Metanephros (tissue), 1 donor: ENCODE measurements around the gene PDCD6IP. TPM values are rescaled to one million over a fixed set of nuclear protein-coding genes. Genes with fewer than 3 reads are reported as not detected.

ENCODE experiments used
- total RNA-seq: library from RNA; depleted of rRNA; stranded (reverse); fragments of >200 nt; gene quantifications from one replicate; pipeline ENCODE4 v1.2.3, GENCODE V29; 2014

Gene PDCD6IP, protein sequence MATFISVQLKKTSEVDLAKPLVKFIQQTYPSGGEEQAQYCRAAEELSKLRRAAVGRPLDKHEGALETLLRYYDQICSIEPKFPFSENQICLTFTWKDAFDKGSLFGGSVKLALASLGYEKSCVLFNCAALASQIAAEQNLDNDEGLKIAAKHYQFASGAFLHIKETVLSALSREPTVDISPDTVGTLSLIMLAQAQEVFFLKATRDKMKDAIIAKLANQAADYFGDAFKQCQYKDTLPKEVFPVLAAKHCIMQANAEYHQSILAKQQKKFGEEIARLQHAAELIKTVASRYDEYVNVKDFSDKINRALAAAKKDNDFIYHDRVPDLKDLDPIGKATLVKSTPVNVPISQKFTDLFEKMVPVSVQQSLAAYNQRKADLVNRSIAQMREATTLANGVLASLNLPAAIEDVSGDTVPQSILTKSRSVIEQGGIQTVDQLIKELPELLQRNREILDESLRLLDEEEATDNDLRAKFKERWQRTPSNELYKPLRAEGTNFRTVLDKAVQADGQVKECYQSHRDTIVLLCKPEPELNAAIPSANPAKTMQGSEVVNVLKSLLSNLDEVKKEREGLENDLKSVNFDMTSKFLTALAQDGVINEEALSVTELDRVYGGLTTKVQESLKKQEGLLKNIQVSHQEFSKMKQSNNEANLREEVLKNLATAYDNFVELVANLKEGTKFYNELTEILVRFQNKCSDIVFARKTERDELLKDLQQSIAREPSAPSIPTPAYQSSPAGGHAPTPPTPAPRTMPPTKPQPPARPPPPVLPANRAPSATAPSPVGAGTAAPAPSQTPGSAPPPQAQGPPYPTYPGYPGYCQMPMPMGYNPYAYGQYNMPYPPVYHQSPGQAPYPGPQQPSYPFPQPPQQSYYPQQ
- total RNA-seq, result 194 TPM

DNA sequence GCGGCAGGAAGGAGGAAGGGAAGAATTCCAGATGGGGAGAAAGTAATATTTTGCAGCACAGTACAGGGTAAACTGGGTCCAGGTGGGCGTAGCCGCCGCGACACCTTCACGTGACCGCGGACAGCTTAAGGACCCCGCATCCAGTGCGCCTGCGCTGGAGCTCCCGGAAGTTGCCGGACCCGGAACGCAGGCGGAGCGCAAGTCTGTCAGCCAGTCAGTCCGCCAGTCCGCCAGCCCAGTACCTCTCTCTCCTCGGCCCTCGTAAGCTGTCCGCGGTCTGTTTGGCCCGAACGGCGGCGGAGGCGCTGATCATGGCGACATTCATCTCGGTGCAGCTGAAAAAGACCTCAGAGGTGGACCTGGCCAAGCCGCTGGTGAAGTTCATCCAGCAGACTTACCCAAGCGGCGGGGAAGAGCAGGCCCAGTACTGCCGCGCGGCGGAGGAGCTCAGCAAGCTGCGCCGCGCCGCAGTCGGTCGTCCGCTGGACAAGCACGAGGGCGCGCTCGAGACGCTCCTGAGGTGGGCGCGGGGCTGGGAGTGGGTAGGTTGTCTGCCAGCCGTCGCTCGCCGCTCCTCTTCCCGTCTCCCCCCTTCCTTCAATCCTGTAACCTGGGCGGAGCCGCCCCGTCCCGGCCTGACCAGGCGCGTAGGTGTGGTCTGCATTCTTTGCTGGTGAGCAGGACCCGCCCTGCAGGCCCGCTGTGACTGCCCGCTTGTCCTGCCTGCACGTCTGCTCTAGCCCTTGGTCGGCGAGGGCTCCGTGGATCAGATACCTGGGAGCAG, at the start of gene PDCD6IP:
TSS of gene PDCD6IP (plus strand) at position 213 of the 784 bp plus-strand sequence. CDS start at position 312, 99 bp downstream.

Other genes starting within 250 kb of the PDCD6IP start
- gene CLASP2, start 80.4 kb upstream of the PDCD6IP start, total RNA-seq, result 144 TPM